Esophagus muscularis mucosa (tissue), 3 donors: ENCODE measurements around the gene SLC25A10.

ENCODE experiments used
- CTCF ChIP-seq, 3 experiments: fragments of 200-600 bp in 2 of 3; fragments of 450-650 bp in 1 of 3; sonication (generic) in 2 of 3; IDR thresholded peaks; one replicate each; pipeline ENCODE4 v1.5.1; 2017 to 2019; ENCODE audit warnings: antibody characterized with exemption in 3 of 3, mild to moderate bottlenecking in 2 of 3, moderate library complexity in 1 of 3
- EP300 ChIP-seq: sonication (generic); formaldehyde crosslinking; IDR thresholded peaks from one replicate; pipeline ENCODE4 v1.6.1; 2017; ENCODE audit warnings: antibody characterized with exemption

GRCh38 chr17:81693509-81694210 is 18.4 kb upstream of the SLC25A10 start:
- TF ChIP-seq CTCF (IDR thresholded peaks at IDR 0.05) (no peak), EP300 (no peak)
